SK-N-MC (cell line): ENCODE data around the gene CAPN8.

ENCODE experiments used
- DNase-seq: peaks from one replicate; pipeline ENCODE4 v3.0.0-alpha.2; 2011; ENCODE audit warnings: low read depth, low spot score
- H3K27ac ChIP-seq: fragments of 200-600 bp; sonication (generic); 2 replicates; pipeline ENCODE4 v1.5.1; 2016; ENCODE audit warnings: mixed run types
- H3K36me3 ChIP-seq: fragments of 200-600 bp; sonication (generic); 2 replicates; pipeline ENCODE4 v1.6.1; 2017; ENCODE audit warnings: antibody characterized with exemption, low read length, mixed read lengths; ENCODE audit not compliant: insufficient read depth
- H3K4me3 ChIP-seq: fragments of 200-600 bp; sonication (generic); 2 replicates; pipeline ENCODE4 v1.5.1; 2016
- H3K9ac ChIP-seq: fragments of 200-600 bp; sonication (generic); 2 replicates; pipeline ENCODE4 v1.8.0; 2017; ENCODE audit warnings: mixed run types, mixed read lengths; ENCODE audit not compliant: insufficient read length
- H3K9me3 ChIP-seq: fragments of 200-600 bp; sonication (generic); 2 replicates; pipeline ENCODE4 v1.6.1; 2017; ENCODE audit warnings: low read depth, mild to moderate bottlenecking, antibody characterized with exemption, low read length, moderate library complexity, mixed read lengths
- EZH2 ChIP-seq: fragments of 200-600 bp; sonication (generic); IDR thresholded peaks from one replicate; pipeline ENCODE4 v1.6.1; 2017; ENCODE audit warnings: antibody characterized with exemption
- FOXP2 ChIP-seq: optimal IDR thresholded peaks from 2 replicates; pipeline ENCODE3; 2011; ENCODE audit warnings: mild to moderate bottlenecking, moderate library complexity; ENCODE audit not compliant: insufficient read depth; ENCODE audit errors: extremely low read length, control extremely low read depth
- POLR2AphosphoS5 ChIP-seq: IDR thresholded peaks from 2 replicates; pipeline ENCODE4 v1.6.1; 2012; ENCODE audit warnings: mild to moderate bottlenecking, low read depth, low read length, borderline replicate concordance

The CAPN8 gene

DNA sequence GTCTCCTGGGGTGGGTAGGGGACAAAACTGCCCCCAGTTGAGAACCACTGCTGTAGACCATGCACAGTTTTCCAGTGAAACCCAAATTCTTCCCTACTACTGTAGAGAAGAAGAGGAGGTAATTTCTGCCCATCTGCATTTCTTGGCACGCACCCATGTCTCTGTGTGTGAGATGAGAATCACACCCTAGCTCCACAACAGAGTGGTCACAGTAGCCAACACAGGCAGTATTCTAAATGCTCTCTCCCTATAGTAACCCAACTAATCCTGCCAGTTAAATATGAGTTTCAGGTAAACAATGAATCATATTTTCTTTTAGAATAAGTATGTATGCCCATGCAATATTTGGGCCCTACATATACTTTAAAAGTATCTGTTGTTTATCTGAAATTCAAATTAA, 45.7 kb upstream of the CAPN8 start:
- no peak overlapping the region for H3K27ac ChIP-seq
- TF ChIP-seq FOXP2 = no peak
- no peak for TF ChIP-seq POLR2AphosphoS5
- TF ChIP-seq EZH2 = no peak

DNA sequence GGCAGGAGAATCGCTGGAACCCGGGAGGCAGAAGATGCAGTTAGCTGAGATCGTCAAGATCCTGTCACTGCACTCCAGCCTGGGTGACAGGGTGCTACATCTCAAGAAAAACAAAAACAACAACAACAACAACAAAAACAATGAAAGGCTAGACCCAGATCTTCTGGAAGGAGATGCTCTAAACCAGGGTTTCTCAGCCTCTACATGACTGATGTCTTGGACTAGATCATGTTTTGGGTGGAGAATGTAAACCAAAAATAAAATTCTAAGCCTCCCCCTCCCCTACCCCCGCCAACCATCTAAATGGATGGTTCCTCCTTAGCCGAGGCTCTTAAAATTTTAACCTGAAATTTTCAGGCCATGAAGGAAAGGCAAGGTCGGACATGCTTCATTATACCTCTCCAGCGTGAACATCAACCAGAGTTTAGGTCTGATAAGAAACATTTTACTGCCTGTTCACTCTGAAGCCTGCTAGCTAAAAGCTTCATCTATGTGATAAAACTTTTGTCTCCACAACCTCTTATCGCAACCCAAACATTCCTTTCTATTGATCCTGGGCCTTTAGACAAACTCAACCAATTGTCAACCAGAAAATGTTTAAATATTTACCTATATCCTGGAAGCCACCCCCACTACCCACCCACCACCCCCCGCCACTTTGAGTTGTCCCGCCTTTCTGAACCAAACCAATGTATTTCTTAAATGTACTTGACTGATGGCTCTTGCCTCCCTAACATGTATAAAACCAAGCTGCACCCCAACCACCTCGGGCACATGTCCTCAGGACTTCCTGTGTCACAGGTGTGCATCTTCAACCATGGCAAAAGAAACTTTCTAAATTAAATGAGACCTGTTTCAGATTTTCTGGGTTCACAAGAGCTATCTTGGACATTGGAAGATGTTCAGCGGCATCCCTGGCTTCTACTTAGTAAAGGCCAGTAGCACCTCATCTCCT, 45.0 kb upstream of the CAPN8 start:
- no peaks in the 10 kb centered on the region for H3K36me3 ChIP-seq

More for the DNA sequence above, 45.7 kb upstream of the CAPN8 start:
- no peaks in the 10 kb centered on the region for H3K36me3 ChIP-seq
- no peak overlapping the region for H3K4me3 ChIP-seq
- no peaks in the 10 kb centered on the region for H3K9me3 ChIP-seq
- no peak for DNase-seq
- H3K9ac ChIP-seq = no peak overlapping the region

DNA sequence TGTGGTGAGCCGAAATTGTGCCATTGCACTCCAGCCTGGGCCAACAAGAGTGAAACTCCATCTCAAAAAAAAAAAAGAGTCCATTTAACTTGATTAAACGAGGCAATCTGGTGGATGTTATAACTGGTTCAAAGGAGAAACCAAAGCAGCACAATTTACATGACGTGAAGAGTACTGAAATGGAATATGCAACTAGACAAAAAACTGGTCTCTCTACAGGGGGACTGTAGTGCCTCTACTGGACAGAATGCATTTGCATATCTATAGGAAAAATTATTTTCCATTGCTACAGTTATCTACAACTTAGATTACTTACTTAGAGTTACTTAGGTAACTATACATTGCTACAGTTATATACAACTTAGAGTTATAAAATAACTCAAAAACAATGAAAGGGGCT, 44.1 kb upstream of the CAPN8 start:
- Histone ChIP-seq H3K36me3 (no peaks in the 10 kb centered on the region), H3K9me3 (no peaks in the 10 kb centered on the region), H3K4me3 (no peak overlapping the region), H3K9ac (no peak overlapping the region), H3K27ac (no peak overlapping the region)
- DNase-seq = no peak
- no peak for TF ChIP-seq EZH2
- TF ChIP-seq POLR2AphosphoS5 = no peak

More for the DNA sequence above, 45.0 kb upstream of the CAPN8 start:
- Histone ChIP-seq H3K9me3 (no peaks in the 10 kb centered on the region), H3K27ac (no peak overlapping the region), H3K9ac (no peak overlapping the region), H3K4me3 (no peak overlapping the region)
- DNase-seq = no peak
- TF ChIP-seq FOXP2 (no peak), POLR2AphosphoS5 (no peak), EZH2 (no peak)

DNA sequence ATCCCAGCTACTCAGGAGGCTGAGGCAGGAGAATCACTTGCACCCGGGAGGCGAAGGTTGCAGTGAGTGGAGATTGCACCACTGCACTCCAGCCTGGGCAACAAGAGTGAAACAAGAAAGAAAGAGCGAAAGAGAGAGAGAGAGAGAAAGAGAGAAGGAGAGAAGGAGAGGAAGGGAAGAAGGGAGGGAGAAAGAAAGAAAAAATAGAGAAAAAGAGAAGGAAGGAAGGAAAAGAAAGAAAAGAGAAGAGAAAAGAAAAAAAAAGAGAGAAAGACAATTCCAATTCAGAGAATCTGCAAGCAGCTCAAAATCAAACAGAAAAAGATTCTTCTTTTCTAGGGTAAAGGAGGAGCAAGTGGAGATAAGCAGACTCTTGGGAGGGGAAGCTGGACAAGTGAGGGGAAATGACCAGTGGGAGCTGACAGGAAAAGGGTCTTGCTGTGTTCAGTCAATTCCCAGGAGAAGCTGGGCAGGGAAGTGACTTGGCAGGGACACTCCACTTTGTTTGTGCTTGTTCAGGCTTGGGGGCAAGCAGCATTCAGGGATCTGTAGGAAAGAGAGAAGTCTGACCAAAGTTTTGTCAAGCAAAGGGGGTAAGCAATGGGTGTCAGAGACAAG, 43.3 kb upstream of the CAPN8 start:
- Histone ChIP-seq H3K4me3 (no peak overlapping the region), H3K9ac (no peak overlapping the region), H3K36me3 (no peaks in the 10 kb centered on the region), H3K27ac (no peak overlapping the region), H3K9me3 (no peaks in the 10 kb centered on the region)
- TF ChIP-seq EZH2 = no peak
- no peak for TF ChIP-seq POLR2AphosphoS5
- no peak for TF ChIP-seq FOXP2
- no peak for DNase-seq

DNA sequence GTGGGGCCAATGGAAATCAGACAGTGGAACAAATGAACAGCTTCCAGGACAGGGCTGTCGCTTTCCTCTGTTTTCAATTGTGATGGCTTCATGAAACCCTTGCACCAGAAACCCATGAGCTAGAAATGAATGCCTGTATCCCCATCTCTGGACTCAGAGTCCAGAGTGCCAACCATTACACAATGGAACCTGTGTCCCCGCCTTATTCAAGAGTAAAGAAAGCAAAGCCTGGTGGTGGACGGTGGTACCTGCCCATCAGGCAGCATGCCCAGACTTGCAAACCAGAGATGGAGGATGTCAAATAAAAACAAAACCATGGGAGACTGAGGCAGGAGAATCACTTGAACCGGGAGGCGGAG, 42.5 kb upstream of the CAPN8 start:
- Histone ChIP-seq H3K36me3 (no peaks in the 10 kb centered on the region), H3K27ac (no peak overlapping the region), H3K9ac (no peak overlapping the region), H3K9me3 (no peaks in the 10 kb centered on the region), H3K4me3 (no peak overlapping the region)
- no peak for DNase-seq
- no peak for TF ChIP-seq EZH2
- TF ChIP-seq FOXP2 = no peak
- no peak for TF ChIP-seq POLR2AphosphoS5

DNA sequence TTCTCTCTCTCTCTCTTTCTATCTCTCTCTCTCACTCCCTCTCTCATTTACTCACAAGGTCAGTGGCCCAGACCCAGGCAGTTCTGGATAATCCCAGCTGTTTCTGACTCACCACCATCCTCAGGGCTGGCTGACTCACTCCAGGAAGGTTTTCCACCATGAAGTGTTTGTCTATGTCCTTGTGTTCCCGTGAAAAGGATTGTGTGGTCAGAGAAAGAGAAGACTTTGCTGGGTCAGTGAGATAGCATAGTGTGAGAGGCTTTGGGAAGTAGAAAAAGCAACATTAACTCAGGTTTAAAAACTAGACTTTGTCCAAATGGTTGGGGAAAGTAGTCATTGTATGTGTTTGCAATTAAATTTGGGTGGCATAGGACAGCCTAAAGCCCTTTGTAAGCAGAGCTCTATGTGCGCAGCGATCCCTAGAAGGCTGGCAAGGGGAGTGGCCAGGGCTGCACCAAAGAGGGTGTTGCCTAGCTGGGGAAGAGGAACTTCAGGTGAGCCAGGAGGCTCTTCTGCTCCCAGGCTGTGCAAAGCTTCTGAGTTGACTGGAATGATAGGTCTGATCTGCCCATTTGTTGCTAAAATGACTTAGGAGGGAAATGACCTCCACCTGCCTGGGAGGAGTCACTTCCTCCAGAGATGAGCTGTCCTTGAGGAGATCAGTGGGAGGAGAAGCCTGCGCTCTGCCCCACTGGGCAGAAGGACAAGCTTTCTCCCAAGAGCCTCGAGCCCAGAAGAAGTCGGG, 41.9 kb upstream of the CAPN8 start:
- Histone ChIP-seq H3K27ac (no peak overlapping the region), H3K9ac (no peak overlapping the region), H3K4me3 (no peak overlapping the region), H3K9me3 (no peaks in the 10 kb centered on the region), H3K36me3 (no peaks in the 10 kb centered on the region)
- DNase-seq = no peak
- TF ChIP-seq POLR2AphosphoS5 (no peak), FOXP2 (no peak), EZH2 (no peak)

DNA sequence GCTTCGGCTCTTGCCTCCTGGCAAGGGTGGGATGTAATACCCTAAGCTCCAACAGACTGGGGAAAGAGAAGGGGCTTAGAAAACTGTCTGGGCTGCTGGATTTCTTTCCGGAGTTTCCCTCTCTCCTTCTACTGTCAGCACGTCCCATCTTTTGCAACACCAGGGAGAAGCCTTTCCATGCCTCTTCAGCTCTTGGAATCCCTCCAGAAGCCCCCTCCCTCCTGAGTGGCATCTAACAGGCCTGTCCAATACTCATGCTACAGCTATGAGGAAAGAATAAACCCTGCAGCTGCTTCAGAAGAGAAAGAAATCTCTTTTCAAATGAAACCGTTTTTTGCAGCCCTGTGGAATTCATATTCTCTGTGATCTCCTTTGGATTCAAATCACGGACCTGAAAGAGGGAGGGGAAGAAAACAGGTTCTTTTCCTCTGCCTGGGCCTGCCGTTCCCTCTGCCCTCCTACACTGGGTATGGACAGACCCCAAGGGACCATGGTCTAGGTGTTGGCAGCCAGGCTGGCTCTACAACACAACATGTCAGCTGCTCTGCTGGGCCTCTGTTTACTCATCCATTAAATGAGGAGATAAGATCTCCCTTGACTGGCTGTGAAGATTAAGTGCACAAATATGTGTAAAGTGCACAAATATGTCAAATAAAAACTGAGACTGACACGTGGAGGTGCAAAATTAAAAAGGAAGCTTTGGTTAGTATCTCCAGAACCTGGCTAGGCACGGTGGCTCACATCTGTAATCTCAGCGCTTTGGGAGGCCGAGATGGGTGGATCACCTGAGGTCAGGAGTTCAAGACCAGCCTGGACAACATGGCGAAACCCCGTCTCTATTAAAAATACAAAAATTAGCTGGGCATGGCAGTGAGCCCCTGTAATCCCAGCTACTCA, 40.8 kb upstream of the CAPN8 start:
- Histone ChIP-seq H3K9ac (peak overlapping the region; percentile 50), H3K36me3 (no peaks in the 10 kb centered on the region), H3K27ac (peak overlapping the region; percentile 79), H3K9me3 (no peaks in the 10 kb centered on the region), H3K4me3 (peak overlapping the region; percentile 74)
- DNase-seq = peak; percentile 84
- TF ChIP-seq EZH2 = no peak
- TF ChIP-seq POLR2AphosphoS5 = no peak
- TF ChIP-seq FOXP2 = no peak

DNA sequence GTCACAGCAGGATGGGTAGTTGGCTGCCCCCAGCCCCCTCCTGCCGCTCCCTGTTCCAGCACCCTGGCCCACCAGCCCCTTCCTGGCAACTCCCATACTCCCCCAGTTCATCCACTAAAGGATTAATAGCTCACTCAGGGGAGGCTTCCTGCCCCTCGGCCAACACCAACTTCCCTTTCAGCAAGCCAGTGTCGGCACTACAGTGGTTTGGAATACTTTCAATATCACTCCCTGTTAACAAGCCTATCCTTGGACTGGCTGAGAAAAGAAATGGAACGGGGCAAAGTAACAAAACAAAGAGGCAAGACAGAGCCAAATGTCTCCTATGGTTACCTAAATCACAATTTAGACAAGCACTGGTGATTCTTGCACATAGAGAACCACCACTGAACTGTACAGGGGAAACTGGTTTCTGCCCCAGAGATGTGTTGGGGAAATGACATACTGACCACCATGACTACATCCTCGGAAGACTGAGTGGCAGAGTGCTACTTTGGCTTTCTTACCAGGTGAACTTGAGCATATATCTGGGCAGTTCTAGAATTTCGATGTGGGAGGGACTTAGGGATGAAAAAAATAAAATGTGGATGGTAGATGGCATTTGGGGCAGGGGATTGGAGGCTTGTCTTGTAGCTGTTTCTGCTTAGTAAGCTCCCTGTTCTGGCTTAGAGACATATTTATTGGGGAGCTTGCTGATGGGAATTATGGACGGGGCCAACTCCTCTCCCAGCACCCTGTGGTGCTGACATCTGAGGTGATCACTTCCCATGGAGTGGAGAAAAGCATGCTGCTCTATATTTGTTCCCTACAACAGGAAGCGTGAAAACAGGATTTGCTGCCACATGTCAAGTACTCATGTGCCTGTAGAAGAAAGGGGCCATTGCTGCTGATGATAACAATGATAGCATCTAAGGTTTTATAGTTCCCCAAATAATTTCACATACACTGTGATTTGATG, 39.7 kb upstream of the CAPN8 start:
- Histone ChIP-seq H3K9me3 (no peaks in the 10 kb centered on the region), H3K36me3 (no peaks in the 10 kb centered on the region), H3K9ac (peak overlapping the region; percentile 34), H3K4me3 (peak overlapping the region; percentile 74), H3K27ac (peak overlapping the region; percentile 79)
- TF ChIP-seq EZH2 = no peak
- TF ChIP-seq POLR2AphosphoS5 = no peak; the same call in 1 of the 2 replicates
- no peak for TF ChIP-seq FOXP2
- no peak for DNase-seq
